Measurements from ENCODE around the gene TAS1R3.

TAS1R3 gene

GRCh38 chr1:1365875-1366698 lies 35.0 kb downstream of the TAS1R3 start:
- TF ChIP-seq TAF1 (IDR thresholded peaks at IDR 0.05; ENCODE audit: borderline replicate concordance, insufficient read depth, low read length) (no peak), POLR2AphosphoS5 (IDR thresholded peaks at IDR 0.05; ENCODE audit: low read depth, low read length) (no peak), FOXP2 (optimal IDR thresholded peaks at IDR 0.05; ENCODE audit: borderline replicate concordance, extremely low read depth, extremely low read length, insufficient read depth) (no peak), SIN3A (IDR thresholded peaks at IDR 0.05; ENCODE audit: borderline replicate concordance, insufficient read depth, low read length) (no peak)
- TF ChIP-seq, protein P1, sequence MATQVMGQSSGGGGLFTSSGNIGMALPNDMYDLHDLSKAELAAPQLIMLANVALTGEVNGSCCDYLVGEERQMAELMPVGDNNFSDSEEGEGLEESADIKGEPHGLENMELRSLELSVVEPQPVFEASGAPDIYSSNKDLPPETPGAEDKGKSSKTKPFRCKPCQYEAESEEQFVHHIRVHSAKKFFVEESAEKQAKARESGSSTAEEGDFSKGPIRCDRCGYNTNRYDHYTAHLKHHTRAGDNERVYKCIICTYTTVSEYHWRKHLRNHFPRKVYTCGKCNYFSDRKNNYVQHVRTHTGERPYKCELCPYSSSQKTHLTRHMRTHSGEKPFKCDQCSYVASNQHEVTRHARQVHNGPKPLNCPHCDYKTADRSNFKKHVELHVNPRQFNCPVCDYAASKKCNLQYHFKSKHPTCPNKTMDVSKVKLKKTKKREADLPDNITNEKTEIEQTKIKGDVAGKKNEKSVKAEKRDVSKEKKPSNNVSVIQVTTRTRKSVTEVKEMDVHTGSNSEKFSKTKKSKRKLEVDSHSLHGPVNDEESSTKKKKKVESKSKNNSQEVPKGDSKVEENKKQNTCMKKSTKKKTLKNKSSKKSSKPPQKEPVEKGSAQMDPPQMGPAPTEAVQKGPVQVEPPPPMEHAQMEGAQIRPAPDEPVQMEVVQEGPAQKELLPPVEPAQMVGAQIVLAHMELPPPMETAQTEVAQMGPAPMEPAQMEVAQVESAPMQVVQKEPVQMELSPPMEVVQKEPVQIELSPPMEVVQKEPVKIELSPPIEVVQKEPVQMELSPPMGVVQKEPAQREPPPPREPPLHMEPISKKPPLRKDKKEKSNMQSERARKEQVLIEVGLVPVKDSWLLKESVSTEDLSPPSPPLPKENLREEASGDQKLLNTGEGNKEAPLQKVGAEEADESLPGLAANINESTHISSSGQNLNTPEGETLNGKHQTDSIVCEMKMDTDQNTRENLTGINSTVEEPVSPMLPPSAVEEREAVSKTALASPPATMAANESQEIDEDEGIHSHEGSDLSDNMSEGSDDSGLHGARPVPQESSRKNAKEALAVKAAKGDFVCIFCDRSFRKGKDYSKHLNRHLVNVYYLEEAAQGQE (IDR thresholded peaks at IDR 0.05; ENCODE audit: insufficient read depth in 1 of 2, low read depth in 2 of 2, low read length in 2 of 2), result no peak

DNA sequence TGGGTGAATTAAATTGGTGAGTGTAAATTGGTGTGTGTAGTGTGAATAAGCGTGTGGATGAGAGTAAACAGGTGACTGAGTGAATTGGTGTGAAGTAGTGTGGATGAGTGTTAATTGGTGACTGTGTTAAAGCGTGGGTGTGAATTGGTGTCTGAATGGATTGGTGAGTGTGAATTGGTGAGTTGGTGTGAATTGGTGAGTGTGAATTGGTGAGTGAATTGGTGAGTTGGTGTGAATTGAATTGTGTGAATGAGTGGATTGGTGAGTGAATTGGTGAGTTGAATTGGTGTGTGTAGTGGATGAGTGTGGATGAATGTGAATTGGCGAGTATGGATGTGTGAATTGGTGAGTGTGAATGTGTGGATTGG lies 35.6 kb downstream of the TAS1R3 start:
- TF ChIP-seq TAF1 (IDR thresholded peaks at IDR 0.05; ENCODE audit: borderline replicate concordance, insufficient read depth, low read length) (no peak), FOXP2 (optimal IDR thresholded peaks at IDR 0.05; ENCODE audit: borderline replicate concordance, extremely low read depth, extremely low read length, insufficient read depth) (no peak), SIN3A (IDR thresholded peaks at IDR 0.05; ENCODE audit: borderline replicate concordance, insufficient read depth, low read length) (no peak), POLR2AphosphoS5 (IDR thresholded peaks at IDR 0.05; ENCODE audit: low read depth, low read length) (no peak)
- TF ChIP-seq, protein P1 (IDR thresholded peaks at IDR 0.05; ENCODE audit: insufficient read depth in 1 of 2, low read depth in 2 of 2, low read length in 2 of 2), result no peak

DNA sequence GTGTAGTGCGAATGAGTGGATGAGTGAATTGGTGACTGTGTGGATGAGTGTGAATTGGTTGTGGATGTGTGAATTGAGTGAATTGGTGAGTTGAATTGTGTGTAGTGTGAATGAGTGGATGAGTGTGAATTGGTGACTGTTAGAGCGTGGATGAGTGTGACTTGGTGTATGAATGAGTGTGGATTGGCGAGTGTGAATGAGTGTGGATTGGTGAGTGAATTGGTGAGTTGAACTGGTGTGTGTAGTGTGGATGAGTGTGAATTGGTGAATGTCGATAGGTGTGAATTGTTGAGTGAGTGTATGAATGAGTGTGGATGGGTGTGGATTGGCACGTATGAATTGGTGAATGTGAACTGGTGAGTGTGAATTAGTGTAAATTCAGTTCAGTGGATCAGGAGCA lies 36.2 kb downstream of the TAS1R3 start:
- TF ChIP-seq FOXP2 (optimal IDR thresholded peaks at IDR 0.05; ENCODE audit: borderline replicate concordance, extremely low read depth, extremely low read length, insufficient read depth) (no peak), TAF1 (IDR thresholded peaks at IDR 0.05; ENCODE audit: borderline replicate concordance, insufficient read depth, low read length) (no peak), POLR2AphosphoS5 (IDR thresholded peaks at IDR 0.05; ENCODE audit: low read depth, low read length) (no peak), SIN3A (IDR thresholded peaks at IDR 0.05; ENCODE audit: borderline replicate concordance, insufficient read depth, low read length) (no peak)
- TF ChIP-seq, protein P1 (IDR thresholded peaks at IDR 0.05; ENCODE audit: insufficient read depth in 1 of 2, low read depth in 2 of 2, low read length in 2 of 2), result no peak

DNA sequence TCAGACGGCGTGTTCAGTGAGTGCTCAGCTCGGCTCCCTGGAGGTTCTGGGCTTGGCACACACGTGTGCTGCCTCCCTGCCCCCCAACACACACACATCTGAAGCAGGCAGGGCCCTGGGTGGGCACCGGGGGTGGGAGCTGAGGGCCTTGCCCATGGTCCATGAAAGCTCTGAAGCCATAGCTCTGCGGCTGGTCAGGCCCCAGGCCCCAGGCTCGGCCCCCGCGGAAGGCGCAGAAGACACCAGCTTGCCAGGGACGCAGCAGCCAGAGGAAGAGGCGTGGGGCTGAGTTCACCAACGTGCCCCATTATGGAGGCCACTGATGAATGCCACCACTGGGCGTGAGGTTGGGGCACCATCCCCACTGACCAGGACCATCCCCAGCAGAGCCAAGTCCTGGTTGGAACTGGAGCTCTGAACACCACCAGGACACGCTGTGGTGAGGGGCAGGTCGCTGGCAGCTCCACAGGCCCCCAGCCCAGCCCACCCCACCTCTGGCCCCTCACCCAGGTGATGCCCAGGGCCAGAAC lies 39.8 kb downstream of the TAS1R3 start:
- no peak for TF ChIP-seq SIN3A (IDR thresholded peaks at IDR 0.05; ENCODE audit: borderline replicate concordance, insufficient read depth, low read length)
- TF ChIP-seq FOXP2 (optimal IDR thresholded peaks at IDR 0.05; ENCODE audit: borderline replicate concordance, extremely low read depth, extremely low read length, insufficient read depth), result no peak
- TF ChIP-seq TAF1 (IDR thresholded peaks at IDR 0.05; ENCODE audit: borderline replicate concordance, insufficient read depth, low read length), result no peak
- no peak for TF ChIP-seq POLR2AphosphoS5 (IDR thresholded peaks at IDR 0.05; ENCODE audit: low read depth, low read length)
- TF ChIP-seq, protein P1 (IDR thresholded peaks at IDR 0.05; ENCODE audit: insufficient read depth in 1 of 2, low read depth in 2 of 2, low read length in 2 of 2), result no peak

Data from PFSK-1 (cell line).